ENCODE data around the gene ABCA4.

The ABCA4 gene

GRCh38 chr1:94058766-94059165 is 62.2 kb downstream of the ABCA4 start:
- no peak for TF ChIP-seq CTCF (IDR thresholded peaks at IDR 0.05; ENCODE audit: extremely low read depth, missing control alignments)
- no peak for DNase-seq (ENCODE audit: low spot score)

GRCh38 chr1:94056996-94057395 is 64.0 kb downstream of the ABCA4 start:
- TF ChIP-seq CTCF (IDR thresholded peaks at IDR 0.05; ENCODE audit: extremely low read depth, missing control alignments): no peak
- DNase-seq (ENCODE audit: low spot score): no peak

DNA sequence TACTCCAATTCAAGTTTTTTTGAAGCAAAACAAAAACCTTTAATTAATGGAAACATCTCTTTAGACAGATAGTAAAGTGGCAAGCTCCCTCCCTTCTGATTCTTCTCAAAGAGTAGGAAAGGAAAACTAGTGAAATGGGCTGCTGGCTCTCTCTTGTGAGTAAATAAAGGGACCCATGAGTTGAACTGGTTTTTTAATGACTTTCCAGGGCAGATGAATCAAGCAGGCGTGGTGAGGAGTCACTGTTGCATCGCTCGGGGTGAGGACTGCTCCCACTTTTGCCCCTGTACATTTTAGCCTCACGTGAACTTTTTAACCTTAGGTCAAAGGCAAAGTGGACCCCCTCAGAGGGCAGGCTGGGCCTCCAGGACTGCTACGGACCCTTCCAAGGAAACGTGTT is 64.8 kb downstream of the ABCA4 start:
- no peak for DNase-seq (ENCODE audit: low spot score)

DNA sequence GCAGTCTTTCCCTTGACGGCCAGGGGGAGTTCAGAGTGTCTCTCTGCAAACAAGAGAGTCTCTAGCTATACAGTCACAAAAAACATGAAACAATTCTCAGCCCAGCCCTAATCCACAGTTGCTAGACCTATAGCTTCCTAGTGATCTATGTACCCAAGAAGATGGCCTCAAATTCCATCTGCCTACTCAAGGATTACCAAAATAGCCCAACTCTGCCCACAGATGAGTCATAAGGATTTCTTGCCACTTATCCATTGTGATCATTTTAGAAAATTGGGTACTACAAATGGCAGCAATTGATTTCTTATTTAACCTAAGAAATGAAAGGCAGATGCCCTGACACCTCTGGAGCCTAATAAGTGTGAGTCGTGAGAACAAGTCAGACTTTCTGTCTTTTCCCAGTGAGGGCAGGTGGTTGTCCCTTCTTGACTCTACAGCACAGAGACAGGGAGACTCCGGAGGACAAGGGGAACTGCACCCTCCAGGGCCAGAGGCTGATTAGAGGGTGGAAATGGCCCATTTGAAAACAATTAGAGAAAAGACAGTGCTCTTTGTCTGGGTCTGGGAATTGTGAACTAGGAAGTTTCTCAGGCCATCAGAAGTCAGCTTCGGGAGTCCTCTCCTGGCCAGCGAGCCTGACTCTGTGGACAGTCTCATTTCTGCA is 65.4 kb downstream of the ABCA4 start:
- TF ChIP-seq CTCF (IDR thresholded peaks at IDR 0.05; ENCODE audit: extremely low read depth, missing control alignments): no peak
- no peak for DNase-seq (ENCODE audit: low spot score)

More for the DNA sequence above, 64.8 kb downstream of the ABCA4 start:
- no peak for TF ChIP-seq CTCF (IDR thresholded peaks at IDR 0.05; ENCODE audit: extremely low read depth, missing control alignments)

- no peak for TF ChIP-seq CTCF (IDR thresholded peaks at IDR 0.05; ENCODE audit: extremely low read depth, missing control alignments)
- no peak for DNase-seq (ENCODE audit: low spot score)
These were observed 70.3 kb downstream of the ABCA4 start for GRCh38 chr1:94050675-94051074.

GRCh38 chr1:94050254-94050653 is 70.7 kb downstream of the ABCA4 start:
- no peak for TF ChIP-seq CTCF (IDR thresholded peaks at IDR 0.05; ENCODE audit: extremely low read depth, missing control alignments)
- no peak for DNase-seq (ENCODE audit: low spot score)

DNA sequence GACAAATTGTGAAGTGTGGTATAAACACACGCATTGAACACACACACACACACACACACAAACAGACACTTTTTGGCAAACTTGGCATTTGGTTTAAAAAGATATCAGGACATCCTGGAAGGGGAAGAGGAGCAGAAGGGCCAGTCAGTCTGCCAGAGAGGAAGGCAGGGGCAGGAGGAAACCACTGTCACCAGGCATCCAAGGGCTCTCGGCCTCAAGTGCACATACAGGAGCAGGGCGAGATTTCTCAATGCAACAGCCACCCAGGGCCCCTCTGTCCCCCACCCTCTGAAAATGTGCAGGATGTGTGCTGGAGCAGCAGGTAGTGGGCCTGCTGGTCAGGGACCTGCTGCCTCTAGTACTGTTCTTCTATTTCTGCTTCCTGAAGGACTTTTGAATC is 71.2 kb downstream of the ABCA4 start:
- DNase-seq (ENCODE audit: low spot score): no peak

More for the DNA sequence above, 71.2 kb downstream of the ABCA4 start:
- TF ChIP-seq CTCF (IDR thresholded peaks at IDR 0.05; ENCODE audit: extremely low read depth, missing control alignments): no peak

Data from GM20000 (cell line).